ENCODE measurements around the gene ZNF276. TPM values are rescaled to one million over a fixed set of nuclear protein-coding genes. Genes with fewer than 3 reads are reported as not detected.
"Not testable (repeated sequence)": the region's sequence is repeated elsewhere in the genome, so short reads cannot be mapped to it uniquely, and the experiment has no call there.

ZNF276 gene
- total RNA-seq, 1 donor from 2014 or later: 42.2 TPM

- no peak for DNase-seq (ENCODE audit: low spot score in 2 of 2, unreplicated experiment in 2 of 2)
- Mint-ChIP-seq H3K27ac (no peak overlapping the region), H3K9me3 (no peaks in the 10 kb centered on the region), H3K27me3 (ENCODE audit: low read depth) (no peaks in the 10 kb centered on the region), H3K36me3 (peaks cover 24% of the 10 kb centered on the region), H3K4me1 (no peaks in the 10 kb centered on the region), H3K4me3 (no peak overlapping the region)
- no peak for TF ChIP-seq CTCF (IDR thresholded peaks at IDR 0.05; ENCODE audit: unreplicated experiment)
Measured at GRCh38 chr16:89775223-89775622, 53.9 kb downstream of the ZNF276 start.

GRCh38 chr16:89778211-89778610 is 56.9 kb downstream of the ZNF276 start:
- not testable (repeated sequence) for H3K27me3 Mint-ChIP-seq (ENCODE audit: low read depth); H3K27ac Mint-ChIP-seq; H3K9me3 Mint-ChIP-seq; H3K4me1 Mint-ChIP-seq; H3K4me3 Mint-ChIP-seq; DNase-seq (ENCODE audit: low spot score in 2 of 2, unreplicated experiment in 2 of 2)
- H3K36me3 Mint-ChIP-seq: peaks cover 15% of the 10 kb centered on the region

- no peak overlapping the region for H3K27ac Mint-ChIP-seq
- no peaks in the 10 kb centered on the region for H3K9me3 Mint-ChIP-seq
- no peaks in the 10 kb centered on the region for H3K27me3 Mint-ChIP-seq (ENCODE audit: low read depth)
- no peak for TF ChIP-seq CTCF (IDR thresholded peaks at IDR 0.05; ENCODE audit: unreplicated experiment)
- peaks cover 16% of the 10 kb centered on the region for H3K36me3 Mint-ChIP-seq
- DNase-seq (ENCODE audit: low spot score in 2 of 2, unreplicated experiment in 2 of 2): no peak
- no peaks in the 10 kb centered on the region for H3K4me1 Mint-ChIP-seq
- H3K4me3 Mint-ChIP-seq: no peak overlapping the region
Measured at GRCh38 chr16:89779231-89779908, 58.0 kb downstream of the ZNF276 start.

- Mint-ChIP-seq H3K4me1 (no peaks in the 10 kb centered on the region), H3K9me3 (no peaks in the 10 kb centered on the region), H3K27me3 (ENCODE audit: low read depth) (no peaks in the 10 kb centered on the region), H3K4me3 (no peak overlapping the region), H3K36me3 (peaks cover 20% of the 10 kb centered on the region), H3K27ac (no peak overlapping the region)
- DNase-seq (ENCODE audit: low spot score in 2 of 2, unreplicated experiment in 2 of 2): no peak
- TF ChIP-seq CTCF (IDR thresholded peaks at IDR 0.05; ENCODE audit: unreplicated experiment): no peak
Measured at GRCh38 chr16:89779909-89780305, 58.6 kb downstream of the ZNF276 start.

GRCh38 chr16:89782489-89782888 is 61.2 kb downstream of the ZNF276 start:
- Mint-ChIP-seq H3K9me3 (no peaks in the 10 kb centered on the region), H3K27ac (no peak overlapping the region)
- TF ChIP-seq CTCF (IDR thresholded peaks at IDR 0.05; ENCODE audit: unreplicated experiment): no peak

GRCh38 chr16:89783952-89784351 is 62.6 kb downstream of the ZNF276 start:
- DNase-seq (ENCODE audit: low spot score in 2 of 2, unreplicated experiment in 2 of 2); H3K4me3 Mint-ChIP-seq; H3K27ac Mint-ChIP-seq; H3K4me1 Mint-ChIP-seq; H3K27me3 Mint-ChIP-seq (ENCODE audit: low read depth); H3K9me3 Mint-ChIP-seq: not testable (repeated sequence)
- H3K36me3 Mint-ChIP-seq: peaks cover 21% of the 10 kb centered on the region

More at GRCh38 chr16:89782489-89782888, 61.2 kb downstream of the ZNF276 start:
- no peaks in the 10 kb centered on the region for H3K4me1 Mint-ChIP-seq
- no peaks in the 10 kb centered on the region for H3K27me3 Mint-ChIP-seq (ENCODE audit: low read depth)
- no peak overlapping the region for H3K4me3 Mint-ChIP-seq
- DNase-seq (ENCODE audit: low spot score in 2 of 2, unreplicated experiment in 2 of 2): no peak
- H3K36me3 Mint-ChIP-seq: peaks cover 21% of the 10 kb centered on the region

GRCh38 chr16:89784406-89784805 is 63.1 kb downstream of the ZNF276 start:
- Mint-ChIP-seq H3K27ac (no peak overlapping the region), H3K36me3 (peaks cover 21% of the 10 kb centered on the region), H3K9me3 (no peaks in the 10 kb centered on the region), H3K4me1 (no peaks in the 10 kb centered on the region), H3K4me3 (no peak overlapping the region), H3K27me3 (ENCODE audit: low read depth) (no peaks in the 10 kb centered on the region)
- no peak for DNase-seq (ENCODE audit: low spot score in 2 of 2, unreplicated experiment in 2 of 2)
- no peak for TF ChIP-seq CTCF (IDR thresholded peaks at IDR 0.05; ENCODE audit: unreplicated experiment)

Measured in mesothelial cell of epicardium (in vitro differentiated cells).